MM.1S (cell line): Measurements from ENCODE around the gene LGALS9B.
"Not testable (repeated sequence)": the region's sequence is repeated elsewhere in the genome, so short reads cannot be mapped to it uniquely, and the experiment has no call there.

Experiments used
- EZH2 ChIP-seq: fragments of 300-600 bp; sonication (generic); optimal IDR thresholded peaks from 2 replicates; pipeline ENCODE3; 2017; ENCODE audit warnings: low read depth, mild to moderate bottlenecking, antibody characterized with exemption, low read length, mixed read lengths
- EZH2phosphoT487 ChIP-seq: fragments of 300-600 bp; sonication (generic); IDR thresholded peaks from 2 replicates; pipeline ENCODE4 v1.6.1; 2018; ENCODE audit warnings: antibody characterized with exemption, low read length

DNA sequence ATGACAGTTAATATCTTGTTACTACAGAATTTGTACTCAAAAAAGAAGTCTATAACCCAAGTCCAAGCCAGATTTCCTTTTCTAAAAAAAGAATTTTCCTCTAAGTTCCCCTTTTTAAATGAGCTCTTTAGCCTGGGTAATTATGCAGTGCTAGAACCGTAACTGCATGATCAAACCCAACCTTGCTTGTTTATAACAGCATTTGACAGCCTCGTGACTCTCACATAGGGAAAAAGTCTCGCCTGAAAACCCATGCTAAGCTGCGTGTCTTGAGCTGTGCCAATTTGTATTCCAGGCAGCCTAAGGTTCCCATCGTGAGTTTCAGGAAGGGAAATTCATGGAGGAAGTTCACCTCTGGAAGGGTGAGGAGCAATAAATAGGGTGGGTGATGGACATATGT, 44.5 kb downstream of the LGALS9B start:
- TF ChIP-seq EZH2, EZH2phosphoT487: not testable (repeated sequence)
